ENCODE results near the gene AP1S2.

The AP1S2 gene

DNA sequence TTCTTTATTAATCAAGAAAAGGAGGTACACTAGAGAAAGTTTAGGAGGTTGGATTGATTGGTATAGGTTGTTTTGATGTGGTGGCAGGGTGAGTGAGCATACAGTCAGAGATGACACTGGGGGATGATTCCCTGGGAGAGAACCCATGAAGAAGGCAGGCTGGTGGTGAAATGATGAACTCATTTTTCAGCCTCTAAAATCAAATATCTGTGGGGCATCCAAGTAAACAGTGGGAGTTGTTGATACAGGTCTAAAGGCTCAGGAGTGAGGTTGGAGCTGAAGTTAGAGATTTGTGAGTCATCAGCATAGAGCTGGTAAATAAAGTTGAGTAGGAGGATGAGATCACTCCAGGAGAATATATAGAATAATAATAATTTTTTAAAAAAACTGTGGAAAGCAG, 10.0 kb upstream of the AP1S2 start:
- H3K4me3 ChIP-seq (replicated peaks; ENCODE audit: insufficient read depth, low read length) = no peak overlapping the region
- no peaks in the 10 kb centered on the region for H3K27me3 ChIP-seq (ENCODE audit: insufficient read depth, poor library complexity, severe bottlenecking)
- no peak for TF ChIP-seq GABPA (IDR thresholded peaks at IDR 0.05; ENCODE audit: low read depth)
- no peak for TF ChIP-seq REST (IDR thresholded peaks at IDR 0.05; ENCODE audit: insufficient replicate concordance, low read depth)
- TF ChIP-seq POLR2AphosphoS5 (IDR thresholded peaks at IDR 0.05; ENCODE audit: low read depth) = no peak
- TF ChIP-seq, protein P1, sequence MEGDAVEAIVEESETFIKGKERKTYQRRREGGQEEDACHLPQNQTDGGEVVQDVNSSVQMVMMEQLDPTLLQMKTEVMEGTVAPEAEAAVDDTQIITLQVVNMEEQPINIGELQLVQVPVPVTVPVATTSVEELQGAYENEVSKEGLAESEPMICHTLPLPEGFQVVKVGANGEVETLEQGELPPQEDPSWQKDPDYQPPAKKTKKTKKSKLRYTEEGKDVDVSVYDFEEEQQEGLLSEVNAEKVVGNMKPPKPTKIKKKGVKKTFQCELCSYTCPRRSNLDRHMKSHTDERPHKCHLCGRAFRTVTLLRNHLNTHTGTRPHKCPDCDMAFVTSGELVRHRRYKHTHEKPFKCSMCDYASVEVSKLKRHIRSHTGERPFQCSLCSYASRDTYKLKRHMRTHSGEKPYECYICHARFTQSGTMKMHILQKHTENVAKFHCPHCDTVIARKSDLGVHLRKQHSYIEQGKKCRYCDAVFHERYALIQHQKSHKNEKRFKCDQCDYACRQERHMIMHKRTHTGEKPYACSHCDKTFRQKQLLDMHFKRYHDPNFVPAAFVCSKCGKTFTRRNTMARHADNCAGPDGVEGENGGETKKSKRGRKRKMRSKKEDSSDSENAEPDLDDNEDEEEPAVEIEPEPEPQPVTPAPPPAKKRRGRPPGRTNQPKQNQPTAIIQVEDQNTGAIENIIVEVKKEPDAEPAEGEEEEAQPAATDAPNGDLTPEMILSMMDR (IDR thresholded peaks at IDR 0.05; ENCODE audit: insufficient read depth, low read length) = no peak
- TF ChIP-seq SPI1 (IDR thresholded peaks at IDR 0.05; ENCODE audit: borderline replicate concordance, low read depth) = no peak
- no peak overlapping the region for H3K27ac ChIP-seq (replicated peaks)
- no peak for DNase-seq (ENCODE audit: low read depth in 1 of 2, low spot score in 1 of 2)

DNA sequence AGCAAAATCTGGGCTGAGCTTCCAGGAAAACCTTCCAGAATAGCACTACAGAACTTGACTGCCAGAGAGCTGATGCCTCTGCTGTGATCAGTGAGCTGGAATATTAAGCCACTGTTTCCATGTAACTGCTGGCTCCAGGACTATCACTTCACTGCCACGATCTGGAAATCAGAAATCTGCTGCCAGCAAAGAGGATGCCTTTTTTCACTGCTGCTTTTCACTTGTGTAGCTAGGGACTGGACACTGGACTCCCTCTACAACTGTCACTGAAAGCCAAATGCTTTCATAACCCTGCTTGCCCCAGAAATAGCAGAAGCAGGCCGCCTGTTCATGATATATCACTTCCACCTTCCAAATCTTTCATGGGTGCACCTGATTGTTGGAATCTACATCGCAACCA, 9.4 kb upstream of the AP1S2 start:
- Histone ChIP-seq H3K27me3 (ENCODE audit: insufficient read depth, poor library complexity, severe bottlenecking) (no peaks in the 10 kb centered on the region), H3K27ac (replicated peaks) (no peak overlapping the region), H3K4me3 (replicated peaks; ENCODE audit: insufficient read depth, low read length) (no peak overlapping the region)
- DNase-seq (ENCODE audit: low read depth in 1 of 2, low spot score in 1 of 2) = peak in 1 of 2 experiments; percentile 41
- TF ChIP-seq REST (IDR thresholded peaks at IDR 0.05; ENCODE audit: insufficient replicate concordance, low read depth) (no peak), GABPA (IDR thresholded peaks at IDR 0.05; ENCODE audit: low read depth) (no peak), POLR2AphosphoS5 (IDR thresholded peaks at IDR 0.05; ENCODE audit: low read depth) (no peak), SPI1 (IDR thresholded peaks at IDR 0.05; ENCODE audit: borderline replicate concordance, low read depth) (no peak)
- TF ChIP-seq, protein P1 (IDR thresholded peaks at IDR 0.05; ENCODE audit: insufficient read depth, low read length) = no peak

DNA sequence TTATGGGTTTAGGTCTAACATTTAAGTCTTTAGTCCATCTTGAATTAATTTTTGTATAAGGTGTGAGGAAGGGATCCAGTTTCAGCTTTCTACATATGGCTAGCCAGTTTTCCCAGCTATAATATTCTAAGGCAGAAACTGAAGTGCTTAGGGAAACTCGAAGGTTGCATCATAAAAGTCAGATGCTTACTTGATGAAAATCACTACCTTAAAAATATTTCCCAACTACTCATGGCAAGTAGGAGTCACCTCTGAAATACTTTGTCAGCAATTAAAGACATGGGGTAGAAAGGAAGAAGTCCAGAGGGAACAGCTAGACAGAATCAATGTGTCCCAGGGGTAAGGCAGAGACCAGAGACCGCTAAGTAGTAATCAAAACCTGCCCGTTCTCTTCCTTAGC, 6.3 kb upstream of the AP1S2 start:
- no peak for DNase-seq (ENCODE audit: low read depth in 1 of 2, low spot score in 1 of 2)
- no peak overlapping the region for H3K4me3 ChIP-seq (replicated peaks; ENCODE audit: insufficient read depth, low read length)
- TF ChIP-seq REST (IDR thresholded peaks at IDR 0.05; ENCODE audit: insufficient replicate concordance, low read depth) = no peak
- no peak for TF ChIP-seq POLR2AphosphoS5 (IDR thresholded peaks at IDR 0.05; ENCODE audit: low read depth)
- no peak for TF ChIP-seq GABPA (IDR thresholded peaks at IDR 0.05; ENCODE audit: low read depth)
- TF ChIP-seq SPI1 (IDR thresholded peaks at IDR 0.05; ENCODE audit: borderline replicate concordance, low read depth) = no peak
- TF ChIP-seq, protein P1 (IDR thresholded peaks at IDR 0.05; ENCODE audit: insufficient read depth, low read length) = no peak
- H3K27me3 ChIP-seq (ENCODE audit: insufficient read depth, poor library complexity, severe bottlenecking) = no peaks in the 10 kb centered on the region
- no peak overlapping the region for H3K27ac ChIP-seq (replicated peaks)

All from HL-60 (cell line).